Stomach (tissue), 9 donors: ENCODE data around the gene UGT1A8. TPM values are rescaled to one million over a fixed set of nuclear protein-coding genes. Genes with fewer than 3 reads are reported as not detected.

Source experiments
- DNase-seq, 2 donors: peaks; one replicate each; pipeline versions ENCODE4 v3.0.0 to v3.0.0-alpha.2; 2013 to 2019
- H3K27ac ChIP-seq, 5 donors: fragments of 200-600 bp in 4 of 5; sonication (generic) in 4 of 5; one replicate each; pipeline ENCODE4 v1.5.1; 2013 to 2019; ENCODE audit warnings: mild to moderate bottlenecking in 1 of 5, moderate library complexity in 1 of 5
- H3K27me3 ChIP-seq, 3 donors: fragments of 200-600 bp; sonication (generic); one replicate each; pipeline ENCODE4 v1.5.1; 2017 to 2019; ENCODE audit warnings: mixed run types in 1 of 3
- H3K36me3 ChIP-seq, 4 donors: fragments of 200-600 bp; sonication (generic); 1 replicate in 3 of 4; 2 replicates in 1 of 4; pipeline ENCODE4 v1.5.1; 2016 to 2019
- H3K4me1 ChIP-seq, 4 donors: fragments of 200-600 bp; sonication (generic); one replicate each; pipeline ENCODE4 v1.5.1; 2016 to 2019
- H3K4me3 ChIP-seq, 4 donors: fragments of 200-600 bp; sonication (generic) in 3 of 4; one replicate each; pipeline ENCODE4 v1.5.1; 2016 to 2019; ENCODE audit warnings: mild to moderate bottlenecking in 1 of 4
- H3K9me3 ChIP-seq, 4 donors: fragments of 200-600 bp; sonication (generic); one replicate each; pipeline ENCODE4 v1.5.1; 2016 to 2019
- EP300 ChIP-seq: sonication (generic); formaldehyde crosslinking; IDR thresholded peaks from one replicate; pipeline ENCODE4 v1.6.1; 2017; ENCODE audit warnings: antibody characterized with exemption
- POLR2A ChIP-seq, 4 donors: fragments of 450-650 bp; IDR thresholded peaks; one replicate each; pipeline ENCODE4 v1.6.1; 2016; ENCODE audit warnings: antibody characterized with exemption in 4 of 4, control low read depth in 2 of 4, mild to moderate bottlenecking in 1 of 4, moderate library complexity in 1 of 4
- POLR2AphosphoS5 ChIP-seq, 3 donors: sonication (generic); formaldehyde crosslinking; IDR thresholded peaks; one replicate each; pipeline ENCODE4 v1.6.1; 2016; ENCODE audit warnings: antibody characterized with exemption in 3 of 3
- WGBS, 5 donors: extraction: QIAGEN DNeasy Blood & Tissue Kit in 3 of 5; methylation state at CpG; one replicate each; pipeline versions ENCODE4 v1.1.5 to v1.1.7; 2013 to 2018; 5-methylcytosine and 5-hydroxymethylcytosine counted together
- intact Hi-C: fragments of 100-400 bp; cut with DNase I; formaldehyde crosslinking; loops from one replicate; pipeline ENCODE4 v1.15.1; 2023; ENCODE audit warnings: low total_unique reads
- polyA plus RNA-seq, 3 donors: library from polyadenylated mRNA; stranded (reverse); fragments of 200-250 nt; gene quantifications; one replicate each; pipeline ENCODE4 v1.2.3, GENCODE V29; 2013
- total RNA-seq, 5 donors: library from RNA; depleted of rRNA; stranded (reverse); fragments of >200 nt; gene quantifications; one replicate each; pipeline versions ENCODE4 v1.1.0 to v1.2.3, GENCODE V29; 2014 to 2016
- TF ChIP-seq, protein P1 (sequence below), 7 experiments: fragments of 450-650 bp in 4 of 7; fragments of 200-600 bp in 3 of 7; sonication (generic) in 3 of 7; IDR thresholded peaks; one replicate each; pipeline ENCODE4 v1.5.1; 2016 to 2019; ENCODE audit warnings: antibody characterized with exemption in 7 of 7, control low read depth in 2 of 7, mild to moderate bottlenecking in 1 of 7
- donor health status: healthy with polysubstance abuse.
- donor health status: Bipolar disorder and iron deficiency.
- donor health status: healthy.

The UGT1A8 gene
- total and polyA plus RNA-seq, 8 donors = 2.3 to 7.2 TPM; not detected in 6

DNA sequence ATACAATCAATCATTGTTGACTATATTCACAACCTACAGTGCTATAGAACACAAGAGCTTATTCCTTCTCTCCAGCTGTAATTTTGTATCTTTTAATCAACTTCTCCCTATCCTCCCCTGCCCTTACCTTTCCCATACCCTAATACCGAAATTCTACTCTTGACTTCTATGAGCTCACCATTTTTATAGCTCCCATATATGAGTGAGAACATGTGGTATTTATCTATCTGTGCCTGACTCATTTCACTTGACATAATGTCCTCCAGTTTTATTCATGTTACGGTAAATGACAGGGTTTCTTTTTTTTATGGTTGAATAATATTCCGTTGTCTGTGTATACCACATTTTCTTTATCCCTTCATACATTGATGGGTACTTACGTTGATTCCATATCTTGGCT, 163.3 kb downstream of the UGT1A8 start:
- WGBS, 5 donors = 87 to 92% (median 90%) methylated on average over 4 of the region's 4 CpGs
- TF ChIP-seq POLR2A (IDR thresholded peaks at IDR 0.05) = no peak
- TF ChIP-seq POLR2AphosphoS5 (IDR thresholded peaks at IDR 0.05) = no peak
- TF ChIP-seq EP300 = no peak
- TF ChIP-seq, protein P1, sequence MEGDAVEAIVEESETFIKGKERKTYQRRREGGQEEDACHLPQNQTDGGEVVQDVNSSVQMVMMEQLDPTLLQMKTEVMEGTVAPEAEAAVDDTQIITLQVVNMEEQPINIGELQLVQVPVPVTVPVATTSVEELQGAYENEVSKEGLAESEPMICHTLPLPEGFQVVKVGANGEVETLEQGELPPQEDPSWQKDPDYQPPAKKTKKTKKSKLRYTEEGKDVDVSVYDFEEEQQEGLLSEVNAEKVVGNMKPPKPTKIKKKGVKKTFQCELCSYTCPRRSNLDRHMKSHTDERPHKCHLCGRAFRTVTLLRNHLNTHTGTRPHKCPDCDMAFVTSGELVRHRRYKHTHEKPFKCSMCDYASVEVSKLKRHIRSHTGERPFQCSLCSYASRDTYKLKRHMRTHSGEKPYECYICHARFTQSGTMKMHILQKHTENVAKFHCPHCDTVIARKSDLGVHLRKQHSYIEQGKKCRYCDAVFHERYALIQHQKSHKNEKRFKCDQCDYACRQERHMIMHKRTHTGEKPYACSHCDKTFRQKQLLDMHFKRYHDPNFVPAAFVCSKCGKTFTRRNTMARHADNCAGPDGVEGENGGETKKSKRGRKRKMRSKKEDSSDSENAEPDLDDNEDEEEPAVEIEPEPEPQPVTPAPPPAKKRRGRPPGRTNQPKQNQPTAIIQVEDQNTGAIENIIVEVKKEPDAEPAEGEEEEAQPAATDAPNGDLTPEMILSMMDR (IDR thresholded peaks at IDR 0.05) = no peak
- no peaks in the 10 kb centered on the region for H3K36me3 ChIP-seq
- no peak for DNase-seq
- intact Hi-C loops = no loop called here
- H3K4me1 ChIP-seq = no peaks in the 10 kb centered on the region
- H3K9me3 ChIP-seq = peaks cover 0 to 11% (median 4%) of the 10 kb centered on the region in 4 donors
- H3K4me3 ChIP-seq = no peak overlapping the region
- H3K27ac ChIP-seq = no peak overlapping the region
- H3K27me3 ChIP-seq = no peaks in the 10 kb centered on the region

DNA sequence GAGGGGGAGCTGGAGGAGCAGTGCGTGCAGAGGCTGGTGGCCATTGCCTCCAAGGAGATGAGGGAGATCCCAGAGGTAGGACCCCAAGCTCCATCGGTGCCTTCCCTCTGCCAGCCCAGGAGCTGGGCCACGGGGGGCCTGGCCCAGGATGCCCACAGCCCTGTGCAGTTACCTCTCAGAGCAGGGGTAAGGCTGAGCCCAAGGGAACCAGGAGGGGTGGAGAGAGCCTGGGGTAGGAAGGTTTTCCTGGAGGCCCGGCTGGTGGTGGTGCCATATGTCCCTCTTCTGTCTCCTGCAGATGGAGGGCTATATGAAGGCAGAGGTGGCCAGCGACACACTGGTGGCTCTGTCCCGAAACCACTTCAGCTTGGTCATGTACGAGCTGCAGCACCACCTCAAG, 172.1 kb downstream of the UGT1A8 start:
- no peak overlapping the region for H3K4me3 ChIP-seq
- no peaks in the 10 kb centered on the region for H3K36me3 ChIP-seq
- peak in 1 of 2 donors; percentile 9 for DNase-seq
- H3K27ac ChIP-seq = no peak overlapping the region
- intact Hi-C loops = no loop called here
- no peaks in the 10 kb centered on the region for H3K27me3 ChIP-seq
- WGBS, 5 donors = 92 to 97% (median 95%) methylated on average over 4 to 7 of the region's 7 CpGs
- TF ChIP-seq POLR2AphosphoS5 (IDR thresholded peaks at IDR 0.05) (no peak), EP300 (no peak), POLR2A (IDR thresholded peaks at IDR 0.05) (no peak)
- TF ChIP-seq, protein P1 (IDR thresholded peaks at IDR 0.05) = no peak
- no peaks in the 10 kb centered on the region for H3K9me3 ChIP-seq
- H3K4me1 ChIP-seq = no peaks in the 10 kb centered on the region

DNA sequence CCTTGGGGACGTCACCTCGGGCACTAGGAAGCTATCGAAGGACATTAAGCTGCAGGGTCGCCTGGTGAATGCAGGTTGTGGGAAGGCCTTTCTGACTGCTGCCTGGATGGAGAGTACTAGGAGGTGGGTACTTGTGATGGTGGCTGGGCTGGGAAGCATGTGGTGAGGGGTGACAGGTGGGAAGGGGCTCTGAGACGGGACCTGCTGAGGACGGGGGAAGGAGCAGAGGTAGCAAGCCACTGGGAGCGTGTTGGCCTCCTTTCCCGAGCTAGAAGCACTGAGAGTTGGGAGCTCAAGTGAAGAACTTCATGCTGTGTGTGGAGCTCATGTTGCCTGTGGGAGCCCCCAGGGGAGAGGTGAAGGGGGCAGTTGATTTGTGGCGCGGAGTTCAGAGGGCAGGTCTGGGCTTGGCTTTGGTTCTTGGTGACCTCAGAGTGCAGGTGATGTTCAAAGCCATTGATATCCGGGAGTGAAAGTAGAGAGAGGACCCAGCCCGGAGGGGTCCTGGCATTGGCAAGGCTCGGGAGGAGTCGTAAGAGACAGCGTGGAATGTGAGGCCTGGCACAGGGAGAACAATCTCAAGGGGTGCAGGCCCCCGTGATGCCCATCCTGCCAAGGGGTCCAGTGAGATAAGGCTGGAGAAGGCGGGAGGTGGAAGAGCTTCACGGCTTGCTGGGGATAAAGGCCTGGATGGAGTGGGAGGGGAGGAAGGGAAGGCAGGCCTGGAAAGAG, 173.9 kb downstream of the UGT1A8 start:
- no peak overlapping the region for H3K4me3 ChIP-seq
- H3K27me3 ChIP-seq = no peaks in the 10 kb centered on the region
- H3K9me3 ChIP-seq = no peaks in the 10 kb centered on the region
- no peak overlapping the region for H3K27ac ChIP-seq
- no peaks in the 10 kb centered on the region for H3K4me1 ChIP-seq
- peak in 1 of 2 donors; percentile 24 for DNase-seq
- TF ChIP-seq, protein P1 (IDR thresholded peaks at IDR 0.05) = no peak
- TF ChIP-seq POLR2A (IDR thresholded peaks at IDR 0.05) = no peak
- no peak for TF ChIP-seq EP300
- no peak for TF ChIP-seq POLR2AphosphoS5 (IDR thresholded peaks at IDR 0.05)
- 77 to 88% (median 85%) methylated on average over 18 of the region's 18 CpGs for WGBS, 5 donors
- no peaks in the 10 kb centered on the region for H3K36me3 ChIP-seq
- intact Hi-C loops = no loop called here

DNA sequence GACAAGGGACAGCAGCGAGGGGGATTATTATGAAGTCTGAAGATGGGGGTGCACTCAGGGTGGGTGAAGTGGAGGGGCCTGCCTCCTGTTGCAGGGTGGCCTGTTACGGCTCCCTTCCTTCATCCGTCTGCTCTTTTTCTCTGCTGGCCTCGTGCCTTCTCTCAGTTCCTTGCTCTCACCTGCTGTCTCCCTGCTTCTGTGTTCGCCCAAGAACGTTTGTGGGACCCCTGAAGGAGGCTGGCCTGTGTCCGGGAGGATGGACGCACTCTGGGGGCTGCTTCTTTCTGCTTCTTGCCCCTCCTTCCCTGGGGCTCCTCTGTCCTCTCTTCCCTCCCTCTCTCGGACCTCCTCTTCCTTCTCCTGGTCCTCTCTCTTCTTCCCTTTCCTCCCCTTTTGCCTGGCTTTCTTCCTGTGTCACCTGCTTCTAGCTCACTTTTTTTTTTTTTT, 174.5 kb downstream of the UGT1A8 start:
- H3K36me3 ChIP-seq = no peaks in the 10 kb centered on the region
- WGBS, 5 donors = 76 to 82% (median 81%) methylated on average over 8 to 9 of the region's 9 CpGs
- no peaks in the 10 kb centered on the region for H3K27me3 ChIP-seq
- no peak overlapping the region for H3K27ac ChIP-seq
- peak in 1 of 2 donors; percentile 8 for DNase-seq
- no peaks in the 10 kb centered on the region for H3K9me3 ChIP-seq
- no peak overlapping the region for H3K4me3 ChIP-seq
- H3K4me1 ChIP-seq = no peaks in the 10 kb centered on the region
- intact Hi-C loops = no loop called here
- TF ChIP-seq, protein P1 (IDR thresholded peaks at IDR 0.05) = no peak
- no peak for TF ChIP-seq POLR2A (IDR thresholded peaks at IDR 0.05)
- TF ChIP-seq POLR2AphosphoS5 (IDR thresholded peaks at IDR 0.05) = no peak
- no peak for TF ChIP-seq EP300
